HEK293T (cell line): ENCODE data around the gene CCIN.

Experiments used
- CTCF ChIA-PET: fragments of 350-600 bp; formaldehyde crosslinking; extraction: SDS; loops from one replicate; lab custom pipeline; 2021; ENCODE audit warnings: antibody characterized with exemption, inconsistent platforms; lab: Yijun Ruan, JAX
- POLR2A ChIA-PET: fragments of 350-600 bp; formaldehyde crosslinking; extraction: SDS; loops from one replicate; lab custom pipeline; 2020; ENCODE audit warnings: antibody characterized with exemption, inconsistent platforms; lab: Yijun Ruan, JAX
- DNase-seq: peaks from one replicate; pipeline ENCODE4 v3.0.0; 2012; ENCODE audit warnings: mixed read lengths; ENCODE audit errors: extremely low spot score
- ARNT ChIP-seq: fragments of 450-650 bp; IDR thresholded peaks from 2 replicates; pipeline ENCODE4 v1.6.1; 2017; ENCODE audit warnings: mild to moderate bottlenecking
- BHLHE40 ChIP-seq: fragments of 450-650 bp; IDR thresholded peaks from 2 replicates; pipeline ENCODE4 v1.6.1; 2016; ENCODE audit warnings: mild to moderate bottlenecking, moderate library complexity, borderline replicate concordance
- CTBP1 ChIP-seq: fragments of 450-650 bp; IDR thresholded peaks from 2 replicates; pipeline ENCODE4 v1.6.1; 2016; ENCODE audit warnings: borderline replicate concordance
- ELF4 ChIP-seq: fragments of 450-650 bp; IDR thresholded peaks from 2 replicates; pipeline ENCODE4 v1.6.1; 2017; ENCODE audit warnings: antibody characterized with exemption
- FOXA1 ChIP-seq: fragments of 450-650 bp; IDR thresholded peaks from 2 replicates; pipeline ENCODE4 v1.6.1; 2016; ENCODE audit warnings: mild to moderate bottlenecking
- FOXK2 ChIP-seq: fragments of 450-650 bp; IDR thresholded peaks from 2 replicates; pipeline ENCODE4 v1.6.1; 2016; ENCODE audit warnings: mild to moderate bottlenecking
- FOXM1 ChIP-seq: fragments of 450-650 bp; IDR thresholded peaks from 2 replicates; pipeline ENCODE4 v1.6.1; 2017; ENCODE audit warnings: mild to moderate bottlenecking, borderline replicate concordance
- HDGF ChIP-seq: fragments of 450-650 bp; IDR thresholded peaks from 2 replicates; pipeline ENCODE4 v1.6.1; 2017; ENCODE audit warnings: antibody characterized with exemption, borderline replicate concordance
- L3MBTL2 ChIP-seq: fragments of 450-650 bp; conservative IDR thresholded peaks from 2 replicates; pipeline ENCODE4 v1.6.1; 2016; ENCODE audit warnings: mild to moderate bottlenecking
- LEF1 ChIP-seq: fragments of 450-650 bp; IDR thresholded peaks from 2 replicates; pipeline ENCODE4 v1.6.1; 2017; ENCODE audit warnings: mild to moderate bottlenecking, borderline replicate concordance
- NFRKB ChIP-seq: fragments of 450-650 bp; IDR thresholded peaks from 2 replicates; pipeline ENCODE4 v1.6.1; 2016; ENCODE audit warnings: mild to moderate bottlenecking, moderate library complexity
- SP1 ChIP-seq: fragments of 450-650 bp; IDR thresholded peaks from 2 replicates; pipeline ENCODE4 v1.6.1; 2017
- SUZ12 ChIP-seq: fragments of 450-650 bp; IDR thresholded peaks from 2 replicates; pipeline ENCODE4 v1.6.1; 2016; ENCODE audit warnings: mild to moderate bottlenecking
- TARDBP ChIP-seq: fragments of 450-650 bp; IDR thresholded peaks from 2 replicates; pipeline ENCODE4 v1.6.1; 2016
- ZNF384 ChIP-seq: fragments of 450-650 bp; IDR thresholded peaks from 2 replicates; pipeline ENCODE4 v1.6.1; 2016
- TF ChIP-seq, protein P1 (sequence below): fragments of 450-650 bp; IDR thresholded peaks from 2 replicates; pipeline ENCODE4 v1.6.1; 2016

Gene CCIN

DNA sequence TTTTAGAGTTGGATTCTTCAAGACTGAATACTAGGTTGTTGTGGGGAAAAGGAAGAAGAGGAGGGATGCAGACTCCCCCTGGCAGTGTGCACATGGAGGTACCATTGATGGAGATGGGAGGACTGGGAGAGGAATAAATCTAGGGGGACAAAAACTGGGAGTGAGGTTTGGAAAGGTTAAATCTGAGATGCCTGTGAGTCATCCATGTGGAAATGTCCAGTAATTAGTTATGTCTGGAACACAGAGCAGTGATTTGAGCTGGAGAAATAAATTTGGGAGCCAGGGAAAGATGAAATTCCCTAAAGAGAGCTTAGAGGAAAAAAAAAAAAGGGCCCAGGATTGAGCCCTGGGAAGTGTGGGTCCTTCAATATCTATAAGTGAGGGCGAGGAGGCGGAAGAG is 8.0 kb upstream of the CCIN start:
- CTCF ChIA-PET, result no interaction called here
- DNase-seq, result no peak
- no peak for TF ChIP-seq L3MBTL2
- no peak for TF ChIP-seq FOXA1
- TF ChIP-seq TARDBP, result no peak
- no peak for TF ChIP-seq ARNT
- TF ChIP-seq NFRKB, result no peak
- no peak for TF ChIP-seq FOXM1
- TF ChIP-seq HDGF, result no peak
- no peak for TF ChIP-seq SUZ12
- no peak for TF ChIP-seq CTBP1
- TF ChIP-seq, protein P1, sequence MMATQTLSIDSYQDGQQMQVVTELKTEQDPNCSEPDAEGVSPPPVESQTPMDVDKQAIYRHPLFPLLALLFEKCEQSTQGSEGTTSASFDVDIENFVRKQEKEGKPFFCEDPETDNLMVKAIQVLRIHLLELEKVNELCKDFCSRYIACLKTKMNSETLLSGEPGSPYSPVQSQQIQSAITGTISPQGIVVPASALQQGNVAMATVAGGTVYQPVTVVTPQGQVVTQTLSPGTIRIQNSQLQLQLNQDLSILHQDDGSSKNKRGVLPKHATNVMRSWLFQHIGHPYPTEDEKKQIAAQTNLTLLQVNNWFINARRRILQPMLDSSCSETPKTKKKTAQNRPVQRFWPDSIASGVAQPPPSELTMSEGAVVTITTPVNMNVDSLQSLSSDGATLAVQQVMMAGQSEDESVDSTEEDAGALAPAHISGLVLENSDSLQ, result no peak
- no peak for TF ChIP-seq ELF4
- TF ChIP-seq SP1, result no peak
- no peak for TF ChIP-seq ZNF384
- TF ChIP-seq BHLHE40, result no peak
- TF ChIP-seq FOXK2, result no peak
- POLR2A ChIA-PET, result no interaction called here

DNA sequence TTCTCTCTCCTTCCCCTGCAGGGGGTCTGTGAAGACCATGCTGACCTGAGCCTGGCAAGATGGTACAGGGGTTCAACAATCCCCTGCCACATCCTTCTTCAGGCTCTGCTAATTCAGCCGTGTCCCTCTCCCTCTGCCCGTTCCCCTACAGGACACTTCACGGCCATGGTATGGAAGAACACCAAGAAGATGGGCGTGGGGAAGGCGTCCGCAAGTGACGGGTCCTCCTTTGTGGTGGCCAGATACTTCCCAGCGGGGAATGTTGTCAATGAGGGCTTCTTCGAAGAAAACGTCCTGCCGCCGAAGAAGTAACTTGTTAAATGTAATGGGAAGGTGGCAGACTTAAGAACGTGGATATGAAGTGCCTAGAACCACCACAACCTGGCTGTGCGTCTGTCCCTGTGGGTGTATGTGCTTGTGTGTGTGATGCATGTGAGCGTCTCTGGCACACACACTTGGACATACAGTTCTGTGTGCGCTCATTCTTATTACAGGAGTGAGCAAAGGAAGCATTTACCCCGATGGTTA is 6.9 kb upstream of the CCIN start:
- ChIA-PET CTCF (no interaction called here), POLR2A (interaction anchor here (0.9 kb wide), 1 partner anchor 29 kb away, joined by 3 read pairs; no protein-coding TSS in a partner anchor)
- no peak for DNase-seq
- TF ChIP-seq HDGF (no peak), L3MBTL2 (no peak), LEF1 (no peak), CTBP1 (no peak), SP1 (no peak), ZNF384 (no peak), ARNT (no peak), BHLHE40 (no peak), ELF4 (no peak), FOXM1 (no peak), FOXK2 (no peak), SUZ12 (no peak), TARDBP (no peak), NFRKB (no peak), FOXA1 (no peak)
- TF ChIP-seq, protein P1, result no peak

DNA sequence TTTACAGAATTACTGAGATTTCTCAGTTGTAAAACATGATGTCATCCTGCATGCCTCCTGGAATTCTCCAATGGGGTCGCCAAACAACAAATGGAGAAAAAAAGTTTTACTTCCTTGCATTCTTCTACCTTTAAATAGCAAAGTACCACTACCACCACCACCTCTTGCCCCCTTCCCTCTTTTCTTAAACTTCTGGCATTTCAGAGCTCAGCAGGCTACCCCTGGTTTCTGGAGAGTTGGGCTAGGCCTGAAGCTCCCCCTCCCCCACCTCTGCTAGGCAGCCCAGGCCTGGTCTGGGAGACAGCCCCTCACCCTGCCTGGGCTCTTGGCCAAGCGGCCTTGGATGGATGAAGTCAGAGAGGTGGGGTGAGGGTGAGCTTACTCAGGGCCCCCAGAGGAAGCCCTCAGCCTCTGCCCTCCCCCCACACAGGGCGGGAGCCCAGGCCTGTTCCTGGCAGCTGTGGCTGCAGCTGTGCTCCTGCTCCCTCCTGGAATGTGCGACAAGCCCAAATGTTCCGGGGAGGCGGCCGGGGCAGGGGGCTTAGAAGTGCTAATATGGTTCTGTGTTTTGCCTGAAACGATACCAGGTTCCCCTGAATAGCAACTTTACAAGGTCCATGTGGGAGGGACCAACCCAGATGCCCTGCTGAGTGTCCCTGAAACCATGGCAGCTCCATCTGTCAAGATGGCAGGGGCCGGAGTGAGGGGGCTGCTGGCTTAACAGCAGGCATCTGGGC is 6.0 kb upstream of the CCIN start:
- POLR2A ChIA-PET, result interaction anchor here (0.9 to 1.4 kb wide), 4 partner anchors 16 to 217 kb away, joined by 3 to 6 read pairs (median 3); partner anchors contain the start of gene GLIPR2
- CTCF ChIA-PET, result interaction anchor here (2.2 kb wide), 1 partner anchor 60 kb away, joined by 11 read pairs; no protein-coding TSS in a partner anchor
- no peak for TF ChIP-seq CTBP1
- TF ChIP-seq ELF4, result no peak
- no peak for TF ChIP-seq FOXA1
- no peak for TF ChIP-seq BHLHE40
- TF ChIP-seq, protein P1, result no peak
- TF ChIP-seq SP1, result no peak
- no peak for TF ChIP-seq FOXK2
- no peak for TF ChIP-seq FOXM1
- TF ChIP-seq ZNF384, result no peak
- TF ChIP-seq L3MBTL2, result no peak
- TF ChIP-seq SUZ12, result no peak
- DNase-seq, result no peak

- ChIA-PET CTCF (interaction anchor here (2.2 kb wide), 1 partner anchor 61 kb away, joined by 11 read pairs; no protein-coding TSS in a partner anchor), POLR2A (interaction anchor here (1.1 to 1.4 kb wide), 3 partner anchors 16 to 218 kb away, joined by 3 to 6 read pairs (median 3); partner anchors contain the start of gene GLIPR2)
- no peak for DNase-seq
These were observed 5.4 kb upstream of the CCIN start for GRCh38 chr9:36163786-36164170.

DNA sequence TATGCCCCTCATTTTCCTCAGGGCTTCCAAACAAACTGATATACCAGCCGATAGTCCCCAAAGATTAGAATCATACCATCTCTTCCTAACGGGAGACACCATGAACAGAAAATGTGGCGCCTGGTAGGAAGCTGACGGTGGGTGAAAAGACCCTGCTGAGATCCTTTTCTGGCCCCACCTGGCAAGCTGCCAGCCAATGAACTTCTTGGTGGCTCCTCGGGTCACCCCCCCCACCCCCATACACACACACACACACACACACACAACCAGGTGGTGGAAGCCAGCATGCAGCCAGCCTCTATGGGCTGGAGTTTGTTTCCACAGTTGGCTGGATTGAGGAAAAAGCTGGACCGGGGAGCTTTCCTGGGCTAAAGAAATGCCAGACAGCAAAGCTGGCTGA is 4.8 kb upstream of the CCIN start:
- DNase-seq, result no peak
- ChIA-PET POLR2A (interaction anchor here (0.9 kb wide), 1 partner anchor 26 kb away, joined by 3 read pairs; the partner anchor contains the start of gene CLTA), CTCF (interaction anchor here (2.2 kb wide), 1 partner anchor 61 kb away, joined by 11 read pairs; no protein-coding TSS in a partner anchor)
- no peak for TF ChIP-seq HDGF
- TF ChIP-seq ELF4, result no peak
- TF ChIP-seq FOXA1, result no peak
- TF ChIP-seq CTBP1, result no peak
- TF ChIP-seq TARDBP, result no peak
- TF ChIP-seq L3MBTL2, result no peak
- no peak for TF ChIP-seq BHLHE40
- no peak for TF ChIP-seq SP1

More at GRCh38 chr9:36163786-36164170, 5.4 kb upstream of the CCIN start:
- TF ChIP-seq FOXA1 (no peak), SP1 (no peak), HDGF (no peak)

- POLR2A ChIA-PET, result interaction anchor here (0.9 kb wide), 1 partner anchor 26 kb away, joined by 3 read pairs; the partner anchor contains the start of gene CLTA
- no peak for DNase-seq
- CTCF ChIA-PET, result interaction anchor here (2.2 kb wide), 1 partner anchor 62 kb away, joined by 11 read pairs; no protein-coding TSS in a partner anchor
- TF ChIP-seq HDGF, result no peak
- no peak for TF ChIP-seq SUZ12
- no peak for TF ChIP-seq ELF4
- TF ChIP-seq, protein P1, result no peak
- TF ChIP-seq FOXA1, result no peak
- no peak for TF ChIP-seq BHLHE40
- no peak for TF ChIP-seq CTBP1
These were observed 4.2 kb upstream of the CCIN start for GRCh38 chr9:36164989-36165388.
